Mucosa of descending colon (tissue), 3 donors: ENCODE data around the gene HSCB. TPM values are rescaled to one million over a fixed set of nuclear protein-coding genes. Genes with fewer than 3 reads are reported as not detected.
"Not testable (repeated sequence)": the region's sequence is repeated elsewhere in the genome, so short reads cannot be mapped to it uniquely, and the experiment has no call there.

ENCODE experiments used
- ATAC-seq: fragments of 200-7000 bp; cut with Tn5 transposase; one replicate; pipeline ENCODE4 v1.9.1; 2020; ENCODE audit warnings: mild to moderate bottlenecking, moderate library complexity
- DNase-seq, 3 donors: peaks; one replicate each; pipeline ENCODE4 v3.0.0-alpha.2; 2020
- H3K36me3 ChIP-seq: fragments of 200-600 bp; one replicate; pipeline ENCODE4 v1.8.0; 2021; ENCODE audit warnings: low read depth, mild to moderate bottlenecking
- H3K4me1 ChIP-seq: fragments of 200-600 bp; one replicate; pipeline ENCODE4 v1.8.0; 2021; ENCODE audit warnings: low read depth, mild to moderate bottlenecking
- H3K4me3 ChIP-seq: fragments of 200-600 bp; one replicate; pipeline ENCODE4 v1.8.0; 2021; ENCODE audit warnings: mild to moderate bottlenecking
- H3K9me3 ChIP-seq: fragments of 200-600 bp; one replicate; pipeline ENCODE4 v1.8.0; 2021; ENCODE audit warnings: mild to moderate bottlenecking
- intact Hi-C, 2 donors: fragments of 100-400 bp; cut with DNase I in 1 of 2; cut with micrococcal nuclease in 1 of 2; formaldehyde crosslinking; loops; one replicate each; pipeline versions ENCODE4 v1.11.0 to v1.11.1; 2022; cut with DNase I, micrococcal nuclease
- total RNA-seq, 3 donors: library from RNA; stranded (reverse); fragmentation: NEBNext Ultra II Directional in 2 of 3; extraction: Animal tissue kit (Norgen Biotek cat#: 25700) in 2 of 3; gene quantifications; one replicate each; pipeline versions ENCODE4 v1.2.1 to v1.2.4, GENCODE V29; 2021 to 2023
- TF ChIP-seq, protein P1 (sequence below): fragments of 200-600 bp; IDR thresholded peaks from one replicate; pipeline ENCODE4 v1.8.0; 2022; ENCODE audit warnings: antibody characterized with exemption, mild to moderate bottlenecking
- donor health status: DM: no; HTN: no; CAD: no; lungs with moderate emphysema.
- donor health status: DM: no; HTN: no; CAD: no.
- donor health status: DM: no; HTN: yes; CAD: no.

The HSCB gene
- total RNA-seq, 3 donors from 2014 or later: 11.6 to 15.5 (median 13.4) TPM

DNA sequence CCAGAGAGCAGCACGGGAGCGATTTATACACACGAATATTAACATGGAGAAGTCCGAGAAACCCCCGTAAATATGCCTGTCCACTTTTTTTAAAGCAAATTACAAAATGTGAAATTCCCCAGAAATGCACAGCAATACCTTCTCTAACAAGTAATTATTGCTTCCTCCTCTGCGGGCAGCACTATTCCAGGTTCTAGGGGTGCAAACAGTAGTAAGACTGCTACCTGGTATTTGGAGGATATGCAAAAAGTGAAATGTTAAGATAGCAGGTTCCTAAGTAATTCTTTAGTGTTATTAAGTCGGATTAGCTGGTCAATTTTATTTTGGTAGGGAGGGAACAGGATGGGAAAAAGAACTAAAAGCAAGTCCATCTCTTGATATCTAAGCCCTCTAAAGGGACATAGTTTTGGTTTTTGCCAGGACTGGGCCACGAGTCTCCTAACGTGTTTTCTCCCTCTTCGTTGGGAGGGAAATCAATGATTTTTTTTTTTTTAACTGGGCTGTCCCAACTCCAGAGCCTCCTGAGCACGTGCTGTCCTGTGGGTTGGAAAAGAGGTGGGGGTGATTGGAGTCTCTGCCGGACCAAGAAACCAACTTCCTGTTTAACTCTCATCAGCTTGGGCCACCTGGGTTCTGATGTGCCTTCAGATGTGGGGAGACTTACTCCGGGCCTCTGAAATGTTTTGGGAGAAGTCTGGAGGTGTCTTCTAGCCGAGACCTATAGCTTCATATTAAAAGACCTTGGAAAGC, 60.2 kb downstream of the HSCB start:
- H3K36me3 ChIP-seq: no peaks in the 10 kb centered on the region
- intact Hi-C loops: no loop called here
- DNase-seq: peak in 2 of 3 donors; percentile 51 to 53
- peak; percentile 6 for ATAC-seq
- peaks cover 35% of the 10 kb centered on the region for H3K4me1 ChIP-seq
- no peak overlapping the region for H3K4me3 ChIP-seq
- no peaks in the 10 kb centered on the region for H3K9me3 ChIP-seq
- TF ChIP-seq, protein P1, sequence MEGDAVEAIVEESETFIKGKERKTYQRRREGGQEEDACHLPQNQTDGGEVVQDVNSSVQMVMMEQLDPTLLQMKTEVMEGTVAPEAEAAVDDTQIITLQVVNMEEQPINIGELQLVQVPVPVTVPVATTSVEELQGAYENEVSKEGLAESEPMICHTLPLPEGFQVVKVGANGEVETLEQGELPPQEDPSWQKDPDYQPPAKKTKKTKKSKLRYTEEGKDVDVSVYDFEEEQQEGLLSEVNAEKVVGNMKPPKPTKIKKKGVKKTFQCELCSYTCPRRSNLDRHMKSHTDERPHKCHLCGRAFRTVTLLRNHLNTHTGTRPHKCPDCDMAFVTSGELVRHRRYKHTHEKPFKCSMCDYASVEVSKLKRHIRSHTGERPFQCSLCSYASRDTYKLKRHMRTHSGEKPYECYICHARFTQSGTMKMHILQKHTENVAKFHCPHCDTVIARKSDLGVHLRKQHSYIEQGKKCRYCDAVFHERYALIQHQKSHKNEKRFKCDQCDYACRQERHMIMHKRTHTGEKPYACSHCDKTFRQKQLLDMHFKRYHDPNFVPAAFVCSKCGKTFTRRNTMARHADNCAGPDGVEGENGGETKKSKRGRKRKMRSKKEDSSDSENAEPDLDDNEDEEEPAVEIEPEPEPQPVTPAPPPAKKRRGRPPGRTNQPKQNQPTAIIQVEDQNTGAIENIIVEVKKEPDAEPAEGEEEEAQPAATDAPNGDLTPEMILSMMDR: no peak

DNA sequence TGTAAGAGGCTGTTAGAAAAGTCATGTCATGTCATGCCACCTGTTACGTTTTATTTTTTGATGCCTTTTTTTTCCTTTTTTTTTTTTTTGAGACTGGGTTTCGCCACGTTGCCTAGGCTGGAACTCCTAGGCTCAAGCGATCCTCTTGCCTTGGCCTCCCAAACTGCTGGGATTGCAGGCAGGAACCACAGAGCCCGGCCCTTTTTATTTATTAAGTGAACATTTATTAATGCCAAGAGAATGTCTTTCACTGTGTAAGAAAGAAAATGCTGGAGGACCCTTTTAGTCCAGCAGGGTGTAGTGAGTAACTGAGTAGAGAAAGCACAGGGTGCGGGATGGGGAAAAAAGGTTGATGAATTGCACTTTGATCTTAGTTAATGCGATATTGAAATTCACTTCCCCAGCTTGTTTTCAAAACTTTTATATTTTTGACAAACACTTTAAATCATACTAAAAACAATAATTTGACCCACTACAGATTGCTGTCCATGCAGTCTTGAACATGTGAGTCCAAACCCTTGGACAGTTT, 60.8 kb downstream of the HSCB start:
- ATAC-seq (no peak), DNase-seq (peak in 2 of 3 donors; percentile 12 to 26)
- TF ChIP-seq, protein P1: no peak
- Histone ChIP-seq H3K4me3 (no peak overlapping the region), H3K36me3 (no peaks in the 10 kb centered on the region), H3K4me1 (peaks cover 28% of the 10 kb centered on the region), H3K9me3 (no peaks in the 10 kb centered on the region)
- intact Hi-C loops: no loop called here

DNA sequence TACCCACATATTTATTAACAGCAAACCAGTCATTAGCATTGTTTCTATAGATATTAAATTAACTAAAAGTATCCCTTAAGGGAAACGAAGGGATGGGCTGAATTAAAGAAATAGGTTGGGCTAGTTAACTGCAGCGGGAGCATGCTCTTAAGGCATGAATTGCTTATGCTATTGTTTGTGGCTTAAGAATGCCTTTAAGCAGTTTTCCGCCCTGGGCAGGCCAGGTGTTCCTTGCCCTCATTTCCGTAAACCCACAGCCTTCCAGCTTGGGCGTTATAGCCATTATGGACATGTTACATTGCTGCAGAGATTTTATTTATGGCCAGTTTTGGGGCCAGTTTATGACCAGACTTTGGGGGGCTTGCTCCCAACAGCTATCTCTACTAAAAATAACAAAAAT, 63.6 kb downstream of the HSCB start:
- H3K36me3 ChIP-seq, H3K4me3 ChIP-seq, H3K9me3 ChIP-seq, ATAC-seq, intact Hi-C loops, DNase-seq: not testable (repeated sequence)
- H3K4me1 ChIP-seq: peaks cover 15% of the 10 kb centered on the region

Other genes with a start within 250 kb of the HSCB start
- 10 to 100 TPM in 2 of 3 donors, 1 to 10 TPM in 1; 9.6 to 32.3 (median 13.2) TPM for gene TTC28, start 62.2 kb upstream of the HSCB start, total RNA-seq
- gene CHEK2, start 219 bp upstream of the HSCB start, total RNA-seq: 10 to 100 TPM; 15.8 to 21.1 (median 19.5) TPM
- gene CCDC117, start 30.7 kb downstream of the HSCB start, total RNA-seq: 10 to 100 TPM; 14.4 to 26.6 (median 17.1) TPM
- gene XBP1, start 58.5 kb downstream of the HSCB start, total RNA-seq: 100 to 1,000 TPM; 116 to 238 (median 132) TPM
- 10 to 100 TPM in 1 of 3 donors, 1 to 10 TPM in 2; 5.5 to 10.6 (median 5.8) TPM for gene ZNRF3, start 141.5 kb downstream of the HSCB start, total RNA-seq